Lung (tissue), 12 donors: ENCODE results near the gene MKS1. TPM values are rescaled to one million over a fixed set of nuclear protein-coding genes. Genes with fewer than 3 reads are reported as not detected.

Experiments used
- ATAC-seq: fragments of 200-7000 bp; cut with Tn5 transposase; one replicate; pipeline ENCODE4 v1.9.1; 2020; ENCODE audit warnings: moderate number of reproducible peaks; ENCODE audit not compliant: insufficient read depth, low FRiP score
- DNase-seq, 3 donors: peaks; one replicate each; pipeline ENCODE4 v3.0.0-alpha.2; 2013 to 2017
- H3K27ac ChIP-seq, 2 donors: one replicate each; pipeline ENCODE4 v1.5.1; 2013; ENCODE audit warnings: mild to moderate bottlenecking in 2 of 2, moderate library complexity in 2 of 2, control low read depth in 1 of 2, inconsistent platforms in 1 of 2, low read depth in 1 of 2, low read length in 1 of 2
- H3K27me3 ChIP-seq, 3 donors: one replicate each; pipeline ENCODE4 v1.5.1; 2013; ENCODE audit warnings: low read length in 2 of 3; ENCODE audit not compliant: control insufficient read depth in 3 of 3, insufficient read depth in 3 of 3
- H3K36me3 ChIP-seq, 4 donors: one replicate each; pipeline ENCODE4 v1.5.1; 2013; ENCODE audit warnings: low read length in 4 of 4, mild to moderate bottlenecking in 1 of 4, moderate library complexity in 1 of 4; ENCODE audit not compliant: control insufficient read depth in 4 of 4, insufficient read depth in 4 of 4
- H3K4me1 ChIP-seq, 5 donors: one replicate each; pipeline ENCODE4 v1.5.1; 2013; ENCODE audit warnings: low read length in 5 of 5, mild to moderate bottlenecking in 2 of 5, moderate library complexity in 1 of 5; ENCODE audit not compliant: control insufficient read depth in 5 of 5, insufficient read depth in 5 of 5
- H3K4me3 ChIP-seq: one replicate; pipeline ENCODE4 v1.5.1; 2013; ENCODE audit warnings: mild to moderate bottlenecking, control low read depth, moderate library complexity
- H3K9ac ChIP-seq, 2 donors: one replicate each; pipeline ENCODE4 v1.5.1; 2013; ENCODE audit warnings: low read length in 2 of 2, control low read depth in 1 of 2; ENCODE audit not compliant: insufficient read depth in 1 of 2
- H3K9me3 ChIP-seq, 4 donors: one replicate each; pipeline ENCODE4 v1.5.1; 2013; ENCODE audit warnings: low read length in 3 of 4, mild to moderate bottlenecking in 1 of 4, moderate library complexity in 1 of 4; ENCODE audit not compliant: control insufficient read depth in 4 of 4, insufficient read depth in 3 of 4
- WGBS, 2 donors: extraction: QIAGEN DNeasy Blood & Tissue Kit; methylation state at CpG; one replicate each; pipeline ENCODE4 v1.1.7; 2013; 5-methylcytosine and 5-hydroxymethylcytosine counted together
- polyA plus RNA-seq, 2 donors: library from polyadenylated mRNA; stranded (reverse); fragments of 200-250 nt; gene quantifications; one replicate each; pipeline ENCODE4 v1.2.1, GENCODE V29; 2013
- total RNA-seq, 2 donors: library from RNA; depleted of rRNA in 1 of 2; stranded (reverse); fragments of >200 nt in 1 of 2; gene quantifications; one replicate each; pipeline ENCODE4 v1.2.1, GENCODE V29; 2014 to 2021
- TF ChIP-seq, protein P1 (sequence below): IDR thresholded peaks from 2 replicates; pipeline ENCODE4 v1.5.1; 2012; ENCODE audit warnings: mild to moderate bottlenecking; ENCODE audit errors: control extremely low read depth, extremely low read depth
- donor health status: control.
- donor health status: control.
- donor health status: Bipolar disorder and iron deficiency.
- donor health status: healthy.
- donor health status: DM: yes; HTN: yes; CAD: no.

Gene MKS1
- total and polyA plus RNA-seq, 4 donors, result 8.8 to 25.0 (median 17.5) TPM

DNA sequence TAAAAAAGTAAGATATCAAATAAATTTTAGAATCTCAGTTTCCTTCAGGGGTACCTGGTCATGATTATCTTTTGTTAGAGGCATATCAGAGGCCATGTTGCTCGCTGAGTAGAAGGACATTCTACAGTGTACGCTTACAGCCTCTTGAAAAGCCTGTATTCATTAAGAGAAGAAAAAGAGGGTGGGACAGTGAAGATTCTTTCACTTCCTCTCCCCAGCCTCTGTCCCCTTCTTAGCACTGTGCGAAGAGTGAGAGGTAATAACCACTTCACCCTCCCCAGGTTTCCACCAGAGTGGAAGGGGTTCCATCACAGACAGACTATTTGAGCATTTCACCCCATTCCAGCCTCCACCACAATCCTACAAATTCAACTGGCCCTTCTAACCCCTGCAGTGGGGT lies 14.5 kb upstream of the MKS1 start:
- 65 to 77% methylated on average over 3 of the region's 3 CpGs for WGBS, 2 donors
- no peak overlapping the region for H3K27ac ChIP-seq
- H3K27me3 ChIP-seq, result peaks cover 0 to 53% (median 7%) of the 10 kb centered on the region in 3 donors
- no peaks in the 10 kb centered on the region for H3K4me1 ChIP-seq
- H3K9ac ChIP-seq, result no peak overlapping the region
- ATAC-seq, result no peak
- H3K4me3 ChIP-seq, result no peak overlapping the region
- no peak for DNase-seq
- H3K36me3 ChIP-seq, result no peaks in the 10 kb centered on the region
- TF ChIP-seq, protein P1, sequence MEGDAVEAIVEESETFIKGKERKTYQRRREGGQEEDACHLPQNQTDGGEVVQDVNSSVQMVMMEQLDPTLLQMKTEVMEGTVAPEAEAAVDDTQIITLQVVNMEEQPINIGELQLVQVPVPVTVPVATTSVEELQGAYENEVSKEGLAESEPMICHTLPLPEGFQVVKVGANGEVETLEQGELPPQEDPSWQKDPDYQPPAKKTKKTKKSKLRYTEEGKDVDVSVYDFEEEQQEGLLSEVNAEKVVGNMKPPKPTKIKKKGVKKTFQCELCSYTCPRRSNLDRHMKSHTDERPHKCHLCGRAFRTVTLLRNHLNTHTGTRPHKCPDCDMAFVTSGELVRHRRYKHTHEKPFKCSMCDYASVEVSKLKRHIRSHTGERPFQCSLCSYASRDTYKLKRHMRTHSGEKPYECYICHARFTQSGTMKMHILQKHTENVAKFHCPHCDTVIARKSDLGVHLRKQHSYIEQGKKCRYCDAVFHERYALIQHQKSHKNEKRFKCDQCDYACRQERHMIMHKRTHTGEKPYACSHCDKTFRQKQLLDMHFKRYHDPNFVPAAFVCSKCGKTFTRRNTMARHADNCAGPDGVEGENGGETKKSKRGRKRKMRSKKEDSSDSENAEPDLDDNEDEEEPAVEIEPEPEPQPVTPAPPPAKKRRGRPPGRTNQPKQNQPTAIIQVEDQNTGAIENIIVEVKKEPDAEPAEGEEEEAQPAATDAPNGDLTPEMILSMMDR, result no peak
- H3K9me3 ChIP-seq, result peaks cover 0 to 3% (median 0%) of the 10 kb centered on the region in 4 donors

DNA sequence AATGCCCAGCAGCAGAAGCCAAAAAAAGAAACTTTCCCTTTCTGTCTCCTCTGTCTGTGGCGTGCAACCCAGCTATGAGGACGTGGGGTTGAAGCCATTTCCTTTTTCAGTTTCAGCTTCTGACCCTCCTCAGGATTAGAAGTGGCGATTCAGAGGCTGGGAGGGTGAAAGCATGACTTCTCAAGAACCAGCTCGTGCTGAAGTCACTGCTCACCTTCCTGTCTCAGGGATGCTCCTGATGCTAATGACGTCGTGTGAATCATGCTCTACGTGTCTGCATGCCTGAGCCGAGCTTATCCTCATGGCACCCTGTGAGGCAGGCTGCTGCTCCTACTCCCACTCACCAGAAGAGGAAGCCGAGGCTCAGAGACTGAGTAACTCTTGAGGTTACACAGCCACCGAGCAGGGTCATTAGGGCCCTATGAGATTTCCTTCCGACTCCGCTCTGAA lies 13.7 kb upstream of the MKS1 start:
- 37 to 52% methylated on average over 12 of the region's 12 CpGs for WGBS, 2 donors
- Histone ChIP-seq H3K27me3 (peaks cover 1 to 54% (median 7%) of the 10 kb centered on the region in 3 donors), H3K36me3 (no peaks in the 10 kb centered on the region), H3K9ac (no peak overlapping the region), H3K4me1 (no peaks in the 10 kb centered on the region), H3K27ac (no peak overlapping the region), H3K9me3 (peaks cover 0 to 3% (median 0%) of the 10 kb centered on the region in 4 donors), H3K4me3 (no peak overlapping the region)
- ATAC-seq (no peak), DNase-seq (no peak)
- TF ChIP-seq, protein P1, result no peak

DNA sequence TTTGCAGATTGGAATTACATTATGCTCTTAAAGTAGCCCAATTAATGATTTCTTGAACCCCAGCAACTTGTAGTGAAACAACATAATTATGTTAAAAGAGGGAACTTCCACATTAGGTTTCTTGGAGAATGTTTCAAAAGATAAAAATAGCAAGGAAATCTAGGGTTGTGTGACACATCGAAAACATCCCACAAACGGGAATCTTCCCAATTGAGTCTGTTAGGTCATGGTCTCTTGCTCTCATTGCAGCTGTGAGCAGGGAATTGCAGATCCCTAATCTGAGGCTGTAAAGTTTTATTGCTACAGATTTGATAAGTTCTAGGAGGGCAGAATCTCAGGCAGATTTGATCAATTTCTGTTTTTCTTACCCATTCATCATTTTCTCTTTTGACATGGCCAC lies 12.6 kb upstream of the MKS1 start:
- 43 to 59% methylated on average over 2 of the region's 2 CpGs for WGBS, 2 donors
- DNase-seq (no peak), ATAC-seq (no peak)
- H3K4me1 ChIP-seq, result no peaks in the 10 kb centered on the region
- H3K27me3 ChIP-seq, result peaks cover 4 to 50% (median 7%) of the 10 kb centered on the region in 3 donors
- H3K9ac ChIP-seq, result no peak overlapping the region
- no peak overlapping the region for H3K27ac ChIP-seq
- H3K36me3 ChIP-seq, result no peaks in the 10 kb centered on the region
- H3K4me3 ChIP-seq, result no peak overlapping the region
- TF ChIP-seq, protein P1, result no peak
- peaks cover 0 to 3% (median 0%) of the 10 kb centered on the region in 4 donors for H3K9me3 ChIP-seq

DNA sequence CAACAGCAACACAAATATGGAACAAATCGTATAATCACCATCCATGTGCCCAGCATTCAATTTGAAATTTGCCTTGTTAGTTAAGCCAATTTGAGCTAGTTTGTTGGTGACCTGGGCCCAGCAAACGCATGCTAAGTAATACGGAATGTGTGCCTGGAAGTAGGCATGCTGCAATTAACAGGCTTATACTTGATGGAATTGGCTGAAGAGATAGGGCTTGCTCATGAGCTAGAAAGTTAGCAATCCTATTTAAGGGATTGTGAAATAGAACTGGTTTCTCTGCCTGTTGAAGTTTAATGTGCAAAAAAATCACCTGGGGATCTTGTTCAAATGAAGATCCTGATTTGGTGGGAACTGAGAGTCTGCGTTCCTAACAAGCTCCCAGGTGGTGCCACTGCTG lies 10.8 kb upstream of the MKS1 start:
- Histone ChIP-seq H3K9me3 (no peaks in the 10 kb centered on the region), H3K4me3 (no peak overlapping the region), H3K9ac (no peak overlapping the region), H3K4me1 (no peaks in the 10 kb centered on the region), H3K27ac (no peak overlapping the region), H3K36me3 (no peaks in the 10 kb centered on the region), H3K27me3 (peaks cover 4 to 48% (median 5%) of the 10 kb centered on the region in 3 donors)
- DNase-seq, result no peak
- 95% methylated on average over 4 of the region's 4 CpGs for WGBS, 2 donors
- ATAC-seq, result no peak
- TF ChIP-seq, protein P1, result no peak
